Dermis blood vessel endothelial cell (primary cell): ENCODE data around the gene LIMS2. TPM values are rescaled to one million over a fixed set of nuclear protein-coding genes. Genes with fewer than 3 reads are reported as not detected.

Experiments
- DNase-seq: peaks from one replicate; pipeline ENCODE4 v3.0.0; 2010
- total RNA-seq: library from RNA; depleted of rRNA; stranded (reverse); fragments of >200 nt; gene quantifications from 2 replicates; pipeline ENCODE4 v1.2.3, GENCODE V29; 2014

The LIMS2 gene
- total RNA-seq, 1 donor from 2014 or later: 20.1 TPM

GRCh38 chr2:127673291-127674069 lies 1.9 kb downstream of the LIMS2 start:
- DNase-seq: peak; percentile 14

GRCh38 chr2:127672341-127673224 lies 2.7 kb downstream of the LIMS2 start:
- DNase-seq: peak; percentile 38

- no peak for DNase-seq
These were observed 3.6 kb downstream of the LIMS2 start for GRCh38 chr2:127671557-127672302.

DNA sequence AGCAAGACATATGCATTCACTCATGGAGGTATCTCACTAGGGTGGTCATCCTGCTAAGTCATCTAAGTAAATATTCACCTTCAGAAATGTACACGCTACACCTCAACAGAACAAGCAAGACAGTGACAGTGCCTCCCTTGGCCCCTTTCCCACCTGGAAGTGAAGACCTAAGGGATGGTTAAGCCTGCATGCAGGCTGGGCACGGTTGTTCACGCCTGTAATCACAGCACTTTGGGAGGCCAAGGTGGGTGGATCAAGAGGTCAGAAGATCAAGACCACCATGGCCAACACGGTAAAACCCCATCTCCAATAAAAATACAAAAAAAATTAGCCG lies 4.4 kb downstream of the LIMS2 start:
- no peak for DNase-seq

DNA sequence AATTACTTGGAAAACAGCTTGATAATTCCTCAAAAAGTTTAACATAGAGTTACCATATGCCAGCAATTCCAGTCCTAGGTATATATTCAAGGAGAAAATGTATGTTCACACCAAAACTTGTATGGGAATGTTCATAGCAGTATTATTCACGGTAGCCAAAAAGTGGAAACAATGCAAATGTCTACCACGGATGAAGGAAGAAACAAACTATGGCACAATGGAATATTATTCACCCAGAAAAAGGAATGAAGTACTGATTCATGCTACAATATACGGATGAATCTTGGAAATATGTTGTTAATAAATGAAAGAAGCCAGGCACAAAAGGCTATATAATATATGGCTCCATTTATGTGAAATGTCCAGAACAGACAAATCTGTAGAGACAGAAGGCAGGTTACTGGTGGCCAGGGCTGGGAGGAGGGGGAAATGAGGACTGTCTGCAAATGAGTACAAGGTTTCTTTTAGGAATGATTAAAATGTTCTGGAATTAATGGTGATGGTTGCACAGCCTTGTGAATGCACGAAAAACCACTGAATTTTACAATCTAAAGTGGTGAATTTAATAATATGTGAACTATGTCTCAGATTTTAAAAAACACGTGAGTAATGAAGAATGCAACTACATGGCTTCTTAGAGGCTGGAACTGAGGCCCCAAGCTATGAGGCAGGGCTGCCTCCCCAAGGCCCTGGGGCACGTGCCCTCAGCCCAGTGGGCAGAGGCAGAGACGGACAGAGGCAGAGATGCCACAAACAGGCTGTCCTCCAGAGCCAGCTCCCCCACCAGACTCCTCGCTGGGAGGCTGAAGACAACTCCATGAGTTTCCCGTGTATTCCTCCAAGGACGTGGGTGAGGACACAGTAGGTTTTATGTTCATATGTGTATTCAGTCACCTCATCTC lies 5.0 kb downstream of the LIMS2 start:
- DNase-seq: no peak

GRCh38 chr2:127669056-127669455 lies 6.3 kb downstream of the LIMS2 start:
- no peak for DNase-seq

DNA sequence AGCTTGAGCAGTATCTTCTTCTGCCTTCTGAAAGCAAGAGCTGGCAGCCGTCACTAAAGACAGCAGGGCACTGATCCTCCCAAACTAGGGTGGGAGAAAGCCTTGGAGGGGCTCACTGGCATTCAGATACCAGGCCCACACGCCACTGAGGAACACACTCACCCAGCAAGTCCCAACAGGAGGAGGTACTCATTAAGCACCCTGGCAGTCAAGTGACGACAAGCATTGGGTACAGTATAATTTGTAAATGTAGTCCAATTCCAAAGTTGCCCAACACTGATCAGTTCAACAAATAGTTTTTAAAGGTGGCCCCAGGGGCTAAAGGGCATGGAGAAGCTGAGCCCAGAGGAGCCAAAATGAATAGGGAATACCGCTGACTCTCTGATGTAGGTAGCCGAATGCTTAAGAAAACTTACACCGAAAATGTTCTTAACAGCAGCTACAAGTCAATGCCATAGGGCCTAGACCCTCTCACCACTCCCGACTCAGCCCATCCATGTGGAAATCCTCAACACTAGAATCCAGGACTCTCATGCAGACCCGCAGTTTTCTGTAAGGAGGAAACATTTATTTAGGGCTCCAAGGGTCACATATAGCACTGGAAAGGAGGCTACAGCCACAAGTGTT lies 9.9 kb downstream of the LIMS2 start:
- no peak for DNase-seq

- no peak for DNase-seq
These were observed 10.5 kb downstream of the LIMS2 start for GRCh38 chr2:127664895-127665225.

GRCh38 chr2:127664065-127664894 lies 11.1 kb downstream of the LIMS2 start:
- peak; percentile 67 for DNase-seq

- DNase-seq: no peak
These were observed 11.7 kb downstream of the LIMS2 start for GRCh38 chr2:127663566-127664064.

DNA sequence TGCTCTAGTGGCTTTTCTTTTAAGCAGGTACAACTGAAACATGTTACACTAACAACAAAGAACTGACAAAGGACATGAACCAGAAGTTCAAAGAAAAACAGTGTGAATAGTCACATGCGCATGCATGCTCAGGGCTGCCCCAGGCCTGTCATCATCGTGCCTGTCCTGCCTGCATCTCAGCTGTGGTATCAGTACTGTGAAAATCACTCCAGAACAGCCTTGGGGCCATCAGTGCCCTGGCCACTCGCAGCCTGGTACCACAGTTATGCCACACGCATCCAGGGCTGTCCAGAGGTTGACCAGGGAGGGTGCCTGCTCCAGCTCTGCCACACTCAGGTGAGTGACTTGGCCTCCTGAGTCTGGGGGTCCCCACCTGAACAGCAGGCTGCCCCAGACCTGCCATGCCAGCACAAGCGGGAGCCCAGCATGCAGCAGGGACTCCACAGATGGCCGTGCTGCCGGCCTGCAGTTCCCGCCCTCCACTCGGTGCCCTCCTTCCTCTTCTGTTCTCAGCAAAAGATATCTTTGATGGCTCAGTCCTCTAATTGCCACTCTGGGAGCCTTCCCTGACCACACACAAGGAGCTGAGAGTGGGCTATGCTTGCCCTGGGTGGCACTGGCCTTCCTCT lies 12.3 kb downstream of the LIMS2 start:
- DNase-seq: no peak

GRCh38 chr2:127661949-127662510 lies 13.3 kb downstream of the LIMS2 start:
- peak; percentile 22 for DNase-seq

- DNase-seq: peak; percentile 28
These were observed 14.2 kb downstream of the LIMS2 start for GRCh38 chr2:127661072-127661649.

DNA sequence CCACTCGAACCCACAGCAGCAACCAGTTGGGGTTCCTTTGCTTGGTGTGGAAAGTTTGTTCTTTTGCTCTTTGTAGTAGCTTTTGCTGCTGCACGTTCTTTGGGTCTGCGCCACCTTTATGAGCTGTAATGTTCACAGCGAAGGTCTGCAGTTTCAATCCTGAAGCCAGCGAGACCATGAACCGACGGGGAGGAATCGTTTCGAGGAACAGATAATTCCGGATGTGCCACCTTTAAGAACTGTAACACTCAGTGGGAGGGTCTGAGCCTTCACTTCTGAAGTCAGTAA lies 15.1 kb downstream of the LIMS2 start:
- DNase-seq: no peak

GRCh38 chr2:127659408-127660290 lies 15.7 kb downstream of the LIMS2 start:
- DNase-seq: peak; percentile 91

- no peak for DNase-seq
These were observed 16.5 kb downstream of the LIMS2 start for GRCh38 chr2:127658641-127659407.

- DNase-seq: no peak
These were observed 17.2 kb downstream of the LIMS2 start for GRCh38 chr2:127658146-127658545.

DNA sequence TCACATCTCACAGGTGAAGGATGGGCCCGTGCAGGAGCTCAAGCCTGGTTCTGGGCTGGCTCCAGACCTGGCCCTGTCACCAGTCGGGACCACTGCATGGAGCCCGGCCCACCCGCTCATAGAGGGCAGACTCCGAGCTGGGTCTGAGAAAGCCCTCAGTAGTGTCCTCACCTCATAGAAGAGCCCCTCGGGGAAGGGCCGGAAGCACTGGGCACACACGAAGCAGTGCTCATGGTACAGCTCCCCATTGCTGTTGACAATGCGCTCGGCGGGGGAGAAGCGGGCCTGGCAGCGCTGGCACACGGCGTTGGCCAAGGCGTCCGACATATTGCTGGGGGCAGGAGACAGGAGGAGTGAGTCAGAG lies 18.1 kb downstream of the LIMS2 start:
- no peak for DNase-seq
